ENCODE results near the gene TCF7L2.

The TCF7L2 gene

GRCh38 chr10:112964482-112964881 lies 14.4 kb downstream of the TCF7L2 start:
- H3K27ac ChIP-seq (ENCODE audit: insufficient read depth in 1 of 2, low read depth in 1 of 2, low read length in 2 of 2, poor library complexity in 1 of 2, severe bottlenecking in 2 of 2): no peak overlapping the region
- H3K4me1 ChIP-seq (ENCODE audit: control extremely low read depth in 1 of 4, control insufficient read depth in 4 of 4, insufficient read depth in 4 of 4, low read length in 3 of 4): peaks cover 0 to 22% (median 2%) of the 10 kb centered on the region in 4 experiments
- H3K36me3 ChIP-seq (ENCODE audit: control insufficient read depth in 4 of 4, insufficient read depth in 4 of 4, low read length in 3 of 4): peaks cover 0 to 16% (median 8%) of the 10 kb centered on the region in 4 experiments
- no peak for DNase-seq
- H3K4me3 ChIP-seq (ENCODE audit: control insufficient read depth in 1 of 7, extremely low read depth in 1 of 7, insufficient read depth in 4 of 7, low read depth in 2 of 7, low read length in 6 of 7): no peak overlapping the region
- POLR2A ChIA-PET: no interaction called here
- H3K27me3 ChIP-seq (replicated peaks in 2 of 5; ENCODE audit: control insufficient read depth in 4 of 5, insufficient read depth in 5 of 5, low read length in 4 of 5): no peaks in the 10 kb centered on the region
- WGBS (ENCODE audit: insufficient coverage): 98% methylated on average over 6 of the region's 6 CpGs
- CTCF ChIA-PET: no interaction called here
- H3K9me3 ChIP-seq (ENCODE audit: control extremely low read depth in 1 of 5, control insufficient read depth in 4 of 5, insufficient read depth in 2 of 5, low read depth in 1 of 5, low read length in 4 of 5): no peaks in the 10 kb centered on the region

GRCh38 chr10:112966194-112966855 lies 16.3 kb downstream of the TCF7L2 start:
- H3K27ac ChIP-seq (ENCODE audit: insufficient read depth in 1 of 2, low read depth in 1 of 2, low read length in 2 of 2, poor library complexity in 1 of 2, severe bottlenecking in 2 of 2): no peak overlapping the region
- H3K9me3 ChIP-seq (ENCODE audit: control extremely low read depth in 1 of 5, control insufficient read depth in 4 of 5, insufficient read depth in 2 of 5, low read depth in 1 of 5, low read length in 4 of 5): no peaks in the 10 kb centered on the region
- ChIA-PET POLR2A (interaction anchor here (1.0 kb wide), 1 partner anchor 10 kb away, joined by 3 read pairs; no protein-coding TSS in a partner anchor), CTCF (interaction anchor here (0.9 to 1.2 kb wide), 2 partner anchors 9 to 60 kb away, joined by 3 read pairs; no protein-coding TSS in a partner anchor)
- H3K4me3 ChIP-seq (ENCODE audit: control insufficient read depth in 1 of 7, extremely low read depth in 1 of 7, insufficient read depth in 4 of 7, low read depth in 2 of 7, low read length in 6 of 7): no peak overlapping the region
- peaks cover 0 to 10% (median 1%) of the 10 kb centered on the region in 4 experiments for H3K4me1 ChIP-seq (ENCODE audit: control extremely low read depth in 1 of 4, control insufficient read depth in 4 of 4, insufficient read depth in 4 of 4, low read length in 3 of 4)
- H3K36me3 ChIP-seq (ENCODE audit: control insufficient read depth in 4 of 4, insufficient read depth in 4 of 4, low read length in 3 of 4): peaks cover 0 to 16% (median 8%) of the 10 kb centered on the region in 4 experiments
- no peaks in the 10 kb centered on the region for H3K27me3 ChIP-seq (replicated peaks in 2 of 5; ENCODE audit: control insufficient read depth in 4 of 5, insufficient read depth in 5 of 5, low read length in 4 of 5)
- 94% methylated on average over 4 of the region's 9 CpGs for WGBS (ENCODE audit: insufficient coverage)
- DNase-seq: no peak

GRCh38 chr10:112967200-112967599 lies 17.2 kb downstream of the TCF7L2 start:
- H3K27me3 ChIP-seq (replicated peaks in 2 of 5; ENCODE audit: control insufficient read depth in 4 of 5, insufficient read depth in 5 of 5, low read length in 4 of 5): no peaks in the 10 kb centered on the region
- peaks cover 0 to 16% (median 8%) of the 10 kb centered on the region in 4 experiments for H3K36me3 ChIP-seq (ENCODE audit: control insufficient read depth in 4 of 4, insufficient read depth in 4 of 4, low read length in 3 of 4)
- H3K27ac ChIP-seq (ENCODE audit: insufficient read depth in 1 of 2, low read depth in 1 of 2, low read length in 2 of 2, poor library complexity in 1 of 2, severe bottlenecking in 2 of 2): no peak overlapping the region
- ChIA-PET CTCF (interaction anchor here (0.6 to 1.4 kb wide), 3 partner anchors 19 to 1995 kb away, joined by 3 to 5 read pairs (median 3); no protein-coding TSS in a partner anchor), POLR2A (interaction anchor here (0.6 to 1.0 kb wide), 2 partner anchors 11 to 49 kb away, joined by 3 to 4 read pairs; no protein-coding TSS in a partner anchor)
- H3K4me3 ChIP-seq (ENCODE audit: control insufficient read depth in 1 of 7, extremely low read depth in 1 of 7, insufficient read depth in 4 of 7, low read depth in 2 of 7, low read length in 6 of 7): no peak overlapping the region
- 100% methylated on average over 1 of the region's 5 CpGs for WGBS (ENCODE audit: insufficient coverage)
- no peaks in the 10 kb centered on the region for H3K9me3 ChIP-seq (ENCODE audit: control extremely low read depth in 1 of 5, control insufficient read depth in 4 of 5, insufficient read depth in 2 of 5, low read depth in 1 of 5, low read length in 4 of 5)
- peaks cover 0 to under 1% (median 0%) of the 10 kb centered on the region in 4 experiments for H3K4me1 ChIP-seq (ENCODE audit: control extremely low read depth in 1 of 4, control insufficient read depth in 4 of 4, insufficient read depth in 4 of 4, low read length in 3 of 4)
- no peak for DNase-seq

- H3K27ac ChIP-seq (ENCODE audit: insufficient read depth in 1 of 2, low read depth in 1 of 2, low read length in 2 of 2, poor library complexity in 1 of 2, severe bottlenecking in 2 of 2): no peak overlapping the region
- H3K9me3 ChIP-seq (ENCODE audit: control extremely low read depth in 1 of 5, control insufficient read depth in 4 of 5, insufficient read depth in 2 of 5, low read depth in 1 of 5, low read length in 4 of 5): no peaks in the 10 kb centered on the region
- WGBS (ENCODE audit: insufficient coverage): no CpG with 5 or more reads among the region's 2 CpGs
- DNase-seq: no peak
- CTCF ChIA-PET: interaction anchor here (1.3 kb wide), 1 partner anchor 14 kb away, joined by 4 read pairs; no protein-coding TSS in a partner anchor
- no peak overlapping the region for H3K4me3 ChIP-seq (ENCODE audit: control insufficient read depth in 1 of 7, extremely low read depth in 1 of 7, insufficient read depth in 4 of 7, low read depth in 2 of 7, low read length in 6 of 7)
- POLR2A ChIA-PET: interaction anchor here (1.0 kb wide), 1 partner anchor 9 kb away, joined by 3 read pairs; no protein-coding TSS in a partner anchor
- H3K4me1 ChIP-seq (ENCODE audit: control extremely low read depth in 1 of 4, control insufficient read depth in 4 of 4, insufficient read depth in 4 of 4, low read length in 3 of 4): no peaks in the 10 kb centered on the region
- no peaks in the 10 kb centered on the region for H3K27me3 ChIP-seq (replicated peaks in 2 of 5; ENCODE audit: control insufficient read depth in 4 of 5, insufficient read depth in 5 of 5, low read length in 4 of 5)
- H3K36me3 ChIP-seq (ENCODE audit: control insufficient read depth in 4 of 4, insufficient read depth in 4 of 4, low read length in 3 of 4): peaks cover 3 to 27% (median 10%) of the 10 kb centered on the region in 4 experiments
Observed at GRCh38 chr10:112969131-112969530, 19.1 kb downstream of the TCF7L2 start.

GRCh38 chr10:112969542-112969941 lies 19.5 kb downstream of the TCF7L2 start:
- no peaks in the 10 kb centered on the region for H3K27me3 ChIP-seq (replicated peaks in 2 of 5; ENCODE audit: control insufficient read depth in 4 of 5, insufficient read depth in 5 of 5, low read length in 4 of 5)
- H3K4me3 ChIP-seq (ENCODE audit: control insufficient read depth in 1 of 7, extremely low read depth in 1 of 7, insufficient read depth in 4 of 7, low read depth in 2 of 7, low read length in 6 of 7): no peak overlapping the region
- no peaks in the 10 kb centered on the region for H3K9me3 ChIP-seq (ENCODE audit: control extremely low read depth in 1 of 5, control insufficient read depth in 4 of 5, insufficient read depth in 2 of 5, low read depth in 1 of 5, low read length in 4 of 5)
- no peak for DNase-seq
- ChIA-PET CTCF (interaction anchor here (1.3 kb wide), 1 partner anchor 14 kb away, joined by 4 read pairs; no protein-coding TSS in a partner anchor), POLR2A (no interaction called here)
- no peak overlapping the region for H3K27ac ChIP-seq (ENCODE audit: insufficient read depth in 1 of 2, low read depth in 1 of 2, low read length in 2 of 2, poor library complexity in 1 of 2, severe bottlenecking in 2 of 2)
- H3K36me3 ChIP-seq (ENCODE audit: control insufficient read depth in 4 of 4, insufficient read depth in 4 of 4, low read length in 3 of 4): peaks cover 3 to 27% (median 10%) of the 10 kb centered on the region in 4 experiments
- WGBS (ENCODE audit: insufficient coverage): 100% methylated on average over 2 of the region's 2 CpGs
- H3K4me1 ChIP-seq (ENCODE audit: control extremely low read depth in 1 of 4, control insufficient read depth in 4 of 4, insufficient read depth in 4 of 4, low read length in 3 of 4): no peaks in the 10 kb centered on the region

GRCh38 chr10:112970021-112970420 lies 20.0 kb downstream of the TCF7L2 start:
- WGBS (ENCODE audit: insufficient coverage): 96% methylated on average over 4 of the region's 4 CpGs
- Histone ChIP-seq H3K27ac (ENCODE audit: insufficient read depth in 1 of 2, low read depth in 1 of 2, low read length in 2 of 2, poor library complexity in 1 of 2, severe bottlenecking in 2 of 2) (no peak overlapping the region), H3K27me3 (replicated peaks in 2 of 5; ENCODE audit: control insufficient read depth in 4 of 5, insufficient read depth in 5 of 5, low read length in 4 of 5) (no peaks in the 10 kb centered on the region), H3K4me1 (ENCODE audit: control extremely low read depth in 1 of 4, control insufficient read depth in 4 of 4, insufficient read depth in 4 of 4, low read length in 3 of 4) (no peaks in the 10 kb centered on the region), H3K4me3 (ENCODE audit: control insufficient read depth in 1 of 7, extremely low read depth in 1 of 7, insufficient read depth in 4 of 7, low read depth in 2 of 7, low read length in 6 of 7) (no peak overlapping the region), H3K9me3 (ENCODE audit: control extremely low read depth in 1 of 5, control insufficient read depth in 4 of 5, insufficient read depth in 2 of 5, low read depth in 1 of 5, low read length in 4 of 5) (no peaks in the 10 kb centered on the region), H3K36me3 (ENCODE audit: control insufficient read depth in 4 of 4, insufficient read depth in 4 of 4, low read length in 3 of 4) (peaks cover 3 to 27% (median 10%) of the 10 kb centered on the region in 4 experiments)
- POLR2A ChIA-PET: no interaction called here
- DNase-seq: no peak
- CTCF ChIA-PET: interaction anchor here (1.3 kb wide), 1 partner anchor 14 kb away, joined by 4 read pairs; no protein-coding TSS in a partner anchor

GRCh38 chr10:112972606-112973005 lies 22.6 kb downstream of the TCF7L2 start:
- POLR2A ChIA-PET: no interaction called here
- CTCF ChIA-PET: no interaction called here
- H3K9me3 ChIP-seq (ENCODE audit: control extremely low read depth in 1 of 5, control insufficient read depth in 4 of 5, insufficient read depth in 2 of 5, low read depth in 1 of 5, low read length in 4 of 5): no peaks in the 10 kb centered on the region
- DNase-seq: no peak
- H3K4me1 ChIP-seq (ENCODE audit: control extremely low read depth in 1 of 4, control insufficient read depth in 4 of 4, insufficient read depth in 4 of 4, low read length in 3 of 4): no peaks in the 10 kb centered on the region
- H3K36me3 ChIP-seq (ENCODE audit: control insufficient read depth in 4 of 4, insufficient read depth in 4 of 4, low read length in 3 of 4): peaks cover 3 to 23% (median 6%) of the 10 kb centered on the region in 4 experiments
- H3K27me3 ChIP-seq (replicated peaks in 2 of 5; ENCODE audit: control insufficient read depth in 4 of 5, insufficient read depth in 5 of 5, low read length in 4 of 5): no peaks in the 10 kb centered on the region
- no peak overlapping the region for H3K4me3 ChIP-seq (ENCODE audit: control insufficient read depth in 1 of 7, extremely low read depth in 1 of 7, insufficient read depth in 4 of 7, low read depth in 2 of 7, low read length in 6 of 7)
- 100% methylated on average over 2 of the region's 5 CpGs for WGBS (ENCODE audit: insufficient coverage)
- no peak overlapping the region for H3K27ac ChIP-seq (ENCODE audit: insufficient read depth in 1 of 2, low read depth in 1 of 2, low read length in 2 of 2, poor library complexity in 1 of 2, severe bottlenecking in 2 of 2)

All from common myeloid progenitor, CD34-positive (primary cell).